Measurements from ENCODE around the gene RGMB.

The RGMB gene

GRCh38 chr5:98825582-98826375 lies 52.3 kb downstream of the RGMB start:
- Histone ChIP-seq H3K27me3 (ENCODE audit: control insufficient read depth, insufficient read depth, low read length) (no peaks in the 10 kb centered on the region), H3K4me1 (ENCODE audit: control insufficient read depth, insufficient read depth, low read length) (no peaks in the 10 kb centered on the region), H3K9me3 (ENCODE audit: control insufficient read depth, insufficient read depth, low read length) (no peaks in the 10 kb centered on the region), H3K36me3 (ENCODE audit: control insufficient read depth, insufficient read depth, low read length) (no peaks in the 10 kb centered on the region), H3K27ac (ENCODE audit: low read length) (no peak overlapping the region), H3K4me3 (ENCODE audit: low read length) (no peak overlapping the region)
- no CpG with 5 or more reads among the region's 4 CpGs for WGBS (ENCODE audit: insufficient coverage, insufficient read length)
- DNase-seq (ENCODE audit: low read depth, low spot score) = no peak

GRCh38 chr5:98827161-98827560 lies 53.7 kb downstream of the RGMB start:
- H3K4me3 ChIP-seq (ENCODE audit: low read length) = no peak overlapping the region
- DNase-seq (ENCODE audit: low read depth, low spot score) = no peak
- no peak overlapping the region for H3K27ac ChIP-seq (ENCODE audit: low read length)
- no peaks in the 10 kb centered on the region for H3K27me3 ChIP-seq (ENCODE audit: control insufficient read depth, insufficient read depth, low read length)
- no peaks in the 10 kb centered on the region for H3K4me1 ChIP-seq (ENCODE audit: control insufficient read depth, insufficient read depth, low read length)
- H3K36me3 ChIP-seq (ENCODE audit: control insufficient read depth, insufficient read depth, low read length) = no peaks in the 10 kb centered on the region
- no peaks in the 10 kb centered on the region for H3K9me3 ChIP-seq (ENCODE audit: control insufficient read depth, insufficient read depth, low read length)
- no CpG with 5 or more reads among the region's 1 CpG for WGBS (ENCODE audit: insufficient coverage, insufficient read length)

GRCh38 chr5:98827588-98828284 lies 54.3 kb downstream of the RGMB start:
- no CpG with 5 or more reads among the region's 7 CpGs for WGBS (ENCODE audit: insufficient coverage, insufficient read length)
- no peak for DNase-seq (ENCODE audit: low read depth, low spot score)
- H3K4me3 ChIP-seq (ENCODE audit: low read length) = no peak overlapping the region

GRCh38 chr5:98836175-98836574 lies 62.7 kb downstream of the RGMB start:
- Histone ChIP-seq H3K4me3 (ENCODE audit: low read length) (no peak overlapping the region), H3K27ac (ENCODE audit: low read length) (no peak overlapping the region), H3K9me3 (ENCODE audit: control insufficient read depth, insufficient read depth, low read length) (no peaks in the 10 kb centered on the region), H3K36me3 (ENCODE audit: control insufficient read depth, insufficient read depth, low read length) (no peaks in the 10 kb centered on the region), H3K4me1 (ENCODE audit: control insufficient read depth, insufficient read depth, low read length) (no peaks in the 10 kb centered on the region), H3K27me3 (ENCODE audit: control insufficient read depth, insufficient read depth, low read length) (no peaks in the 10 kb centered on the region)
- DNase-seq (ENCODE audit: low read depth, low spot score) = no peak
- WGBS (ENCODE audit: insufficient coverage, insufficient read length) = no CpG with 5 or more reads among the region's 5 CpGs

More at GRCh38 chr5:98827588-98828284, 54.3 kb downstream of the RGMB start:
- Histone ChIP-seq H3K27ac (ENCODE audit: low read length) (no peak overlapping the region), H3K36me3 (ENCODE audit: control insufficient read depth, insufficient read depth, low read length) (no peaks in the 10 kb centered on the region), H3K27me3 (ENCODE audit: control insufficient read depth, insufficient read depth, low read length) (no peaks in the 10 kb centered on the region), H3K4me1 (ENCODE audit: control insufficient read depth, insufficient read depth, low read length) (no peaks in the 10 kb centered on the region), H3K9me3 (ENCODE audit: control insufficient read depth, insufficient read depth, low read length) (no peaks in the 10 kb centered on the region)

GRCh38 chr5:98839469-98840383 lies 66.3 kb downstream of the RGMB start:
- H3K4me3 ChIP-seq (ENCODE audit: low read length) = no peak overlapping the region
- no peak for DNase-seq (ENCODE audit: low read depth, low spot score)

GRCh38 chr5:98840946-98841345 lies 67.5 kb downstream of the RGMB start:
- H3K27me3 ChIP-seq (ENCODE audit: control insufficient read depth, insufficient read depth, low read length) = no peaks in the 10 kb centered on the region
- no peak overlapping the region for H3K27ac ChIP-seq (ENCODE audit: low read length)
- H3K9me3 ChIP-seq (ENCODE audit: control insufficient read depth, insufficient read depth, low read length) = peaks cover 3% of the 10 kb centered on the region
- no peak for DNase-seq (ENCODE audit: low read depth, low spot score)
- no peak overlapping the region for H3K4me3 ChIP-seq (ENCODE audit: low read length)
- no CpG with 5 or more reads among the region's 1 CpG for WGBS (ENCODE audit: insufficient coverage, insufficient read length)
- H3K4me1 ChIP-seq (ENCODE audit: control insufficient read depth, insufficient read depth, low read length) = no peaks in the 10 kb centered on the region
- no peaks in the 10 kb centered on the region for H3K36me3 ChIP-seq (ENCODE audit: control insufficient read depth, insufficient read depth, low read length)

More at GRCh38 chr5:98839469-98840383, 66.3 kb downstream of the RGMB start:
- no peaks in the 10 kb centered on the region for H3K27me3 ChIP-seq (ENCODE audit: control insufficient read depth, insufficient read depth, low read length)
- no CpG with 5 or more reads among the region's 42 CpGs for WGBS (ENCODE audit: insufficient coverage, insufficient read length)
- no peaks in the 10 kb centered on the region for H3K4me1 ChIP-seq (ENCODE audit: control insufficient read depth, insufficient read depth, low read length)
- H3K27ac ChIP-seq (ENCODE audit: low read length) = no peak overlapping the region
- H3K9me3 ChIP-seq (ENCODE audit: control insufficient read depth, insufficient read depth, low read length) = peaks cover 3% of the 10 kb centered on the region
- H3K36me3 ChIP-seq (ENCODE audit: control insufficient read depth, insufficient read depth, low read length) = no peaks in the 10 kb centered on the region

GRCh38 chr5:98843481-98843880 lies 70.0 kb downstream of the RGMB start:
- Histone ChIP-seq H3K36me3 (ENCODE audit: control insufficient read depth, insufficient read depth, low read length) (no peaks in the 10 kb centered on the region), H3K4me1 (ENCODE audit: control insufficient read depth, insufficient read depth, low read length) (no peaks in the 10 kb centered on the region), H3K9me3 (ENCODE audit: control insufficient read depth, insufficient read depth, low read length) (peaks cover 3% of the 10 kb centered on the region), H3K4me3 (ENCODE audit: low read length) (no peak overlapping the region), H3K27ac (ENCODE audit: low read length) (no peak overlapping the region), H3K27me3 (ENCODE audit: control insufficient read depth, insufficient read depth, low read length) (no peaks in the 10 kb centered on the region)
- no CpG with 5 or more reads among the region's 3 CpGs for WGBS (ENCODE audit: insufficient coverage, insufficient read length)
- DNase-seq (ENCODE audit: low read depth, low spot score) = no peak

- Histone ChIP-seq H3K9me3 (ENCODE audit: control insufficient read depth, insufficient read depth, low read length) (peaks cover 3% of the 10 kb centered on the region), H3K27ac (ENCODE audit: low read length) (no peak overlapping the region), H3K36me3 (ENCODE audit: control insufficient read depth, insufficient read depth, low read length) (no peaks in the 10 kb centered on the region), H3K27me3 (ENCODE audit: control insufficient read depth, insufficient read depth, low read length) (no peaks in the 10 kb centered on the region), H3K4me1 (ENCODE audit: control insufficient read depth, insufficient read depth, low read length) (no peaks in the 10 kb centered on the region), H3K4me3 (ENCODE audit: low read length) (no peak overlapping the region)
- DNase-seq (ENCODE audit: low read depth, low spot score) = no peak
- no CpG with 5 or more reads among the region's 6 CpGs for WGBS (ENCODE audit: insufficient coverage, insufficient read length)
Observed at GRCh38 chr5:98844865-98845264, 71.4 kb downstream of the RGMB start.

GRCh38 chr5:98845878-98846277 lies 72.4 kb downstream of the RGMB start:
- H3K4me3 ChIP-seq (ENCODE audit: low read length) = no peak overlapping the region
- no CpG with 5 or more reads among the region's 8 CpGs for WGBS (ENCODE audit: insufficient coverage, insufficient read length)
- no peak overlapping the region for H3K27ac ChIP-seq (ENCODE audit: low read length)
- no peak for DNase-seq (ENCODE audit: low read depth, low spot score)
- H3K9me3 ChIP-seq (ENCODE audit: control insufficient read depth, insufficient read depth, low read length) = peaks cover 3% of the 10 kb centered on the region
- no peaks in the 10 kb centered on the region for H3K27me3 ChIP-seq (ENCODE audit: control insufficient read depth, insufficient read depth, low read length)
- no peaks in the 10 kb centered on the region for H3K4me1 ChIP-seq (ENCODE audit: control insufficient read depth, insufficient read depth, low read length)
- no peaks in the 10 kb centered on the region for H3K36me3 ChIP-seq (ENCODE audit: control insufficient read depth, insufficient read depth, low read length)
